Naive B cell (primary cell): ENCODE data around the gene DENR. TPM values are rescaled to one million over a fixed set of nuclear protein-coding genes. Genes with fewer than 3 reads are reported as not detected.
"Not testable (repeated sequence)": the region's sequence is repeated elsewhere in the genome, so short reads cannot be mapped to it uniquely, and the experiment has no call there.

ENCODE experiments used
- ATAC-seq, 2 donors: fragments of 150-1000 bp; cut with Tn5 transposase; 2 replicates each; pipeline ENCODE4 v1.10.0; 2021; ENCODE audit warnings: low read depth in 2 of 2, mild to moderate bottlenecking in 2 of 2, moderate library complexity in 2 of 2
- DNase-seq: peaks from one replicate; pipeline ENCODE4 v3.0.0; 2022
- H3K27ac Mint-ChIP-seq, 6 donors: one replicate each; pipeline ENCODE4 v1.8.0; 2020 to 2022; ENCODE audit warnings: mild to moderate bottlenecking in 6 of 6, mixed read lengths in 6 of 6, moderate library complexity in 5 of 6, inconsistent platforms in 2 of 6
- H3K27me3 Mint-ChIP-seq, 3 donors: one replicate each; pipeline ENCODE4 v1.8.0; 2021 to 2022; ENCODE audit warnings: mixed read lengths in 3 of 3, mild to moderate bottlenecking in 1 of 3
- H3K36me3 Mint-ChIP-seq, 2 donors: one replicate each; pipeline ENCODE4 v1.8.0; 2020 to 2022; ENCODE audit warnings: mixed read lengths in 2 of 2, inconsistent platforms in 1 of 2, mild to moderate bottlenecking in 1 of 2
- H3K4me1 Mint-ChIP-seq, 3 donors: one replicate each; pipeline ENCODE4 v1.8.0; 2020 to 2022; ENCODE audit warnings: mixed read lengths in 3 of 3, inconsistent platforms in 1 of 3, mild to moderate bottlenecking in 1 of 3, moderate library complexity in 1 of 3
- H3K4me3 Mint-ChIP-seq, 8 donors: one replicate each; pipeline ENCODE4 v1.8.0; 2020 to 2022; ENCODE audit warnings: mild to moderate bottlenecking in 8 of 8, mixed read lengths in 8 of 8, moderate library complexity in 8 of 8, inconsistent platforms in 2 of 8
- H3K9me3 Mint-ChIP-seq, 7 donors: one replicate each; pipeline ENCODE4 v1.8.0; 2020 to 2022; ENCODE audit warnings: mixed read lengths in 7 of 7, mild to moderate bottlenecking in 5 of 7, inconsistent platforms in 2 of 7, moderate library complexity in 1 of 7
- polyA plus RNA-seq, 6 donors: library from polyadenylated mRNA; unstranded; fragments of 300-500 nt; fragmentation: Illumina TruSeq; gene quantifications; one replicate each; pipeline ENCODE4 v1.2.3, GENCODE V29; 2021; ENCODE audit warnings: low read depth in 6 of 6

Gene DENR, protein sequence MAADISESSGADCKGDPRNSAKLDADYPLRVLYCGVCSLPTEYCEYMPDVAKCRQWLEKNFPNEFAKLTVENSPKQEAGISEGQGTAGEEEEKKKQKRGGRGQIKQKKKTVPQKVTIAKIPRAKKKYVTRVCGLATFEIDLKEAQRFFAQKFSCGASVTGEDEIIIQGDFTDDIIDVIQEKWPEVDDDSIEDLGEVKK
- polyA plus RNA-seq, result 100 to 1,000 TPM in 1 of 6 donors, 10 to 100 TPM in 5; 67.0 to 103 (median 79.7) TPM

DNA sequence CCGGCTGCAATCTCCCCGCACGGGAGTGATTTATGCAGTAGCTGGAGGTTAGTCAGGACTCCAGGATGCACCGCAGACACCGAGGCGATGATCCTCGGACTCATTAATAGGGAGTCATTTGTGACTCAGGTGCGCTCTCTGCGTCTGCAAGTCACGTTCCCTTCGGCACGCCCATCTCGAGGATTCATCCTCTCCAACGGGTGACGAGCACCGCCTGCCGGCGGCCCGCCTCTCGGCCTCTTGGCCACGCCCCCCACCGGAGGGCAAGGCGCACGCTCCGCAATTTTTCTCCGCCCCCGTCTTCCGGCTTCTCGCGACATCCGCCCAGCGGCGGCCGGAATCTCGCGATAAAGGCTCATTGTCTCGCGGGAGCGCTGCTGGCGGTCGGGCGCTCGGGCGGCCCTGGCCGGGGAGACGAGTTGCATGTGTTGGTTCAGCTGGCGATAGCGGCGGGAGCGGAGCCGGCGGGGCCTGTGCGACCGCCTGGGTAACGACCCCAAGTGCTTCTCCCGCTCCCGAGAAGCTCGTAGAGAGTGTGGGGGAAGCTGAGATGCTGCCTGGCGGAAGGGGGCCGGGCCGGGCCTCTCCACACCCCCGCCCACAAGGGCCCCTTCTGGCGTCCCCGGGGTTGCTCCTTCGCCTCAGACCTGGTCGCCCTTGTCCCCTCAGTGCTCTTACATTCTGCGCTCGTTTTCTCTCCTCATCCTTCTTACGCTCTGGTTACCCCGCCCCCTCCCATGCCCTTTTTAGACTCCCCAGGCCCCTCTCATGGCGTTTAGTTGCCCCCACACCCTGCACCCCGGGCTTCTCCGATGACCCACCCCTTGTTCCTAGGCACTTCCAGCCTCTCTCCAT, at the start of gene DENR:
DENR (plus strand) TSS at position 361 of the 855 bp plus-strand sequence. CDS start 878 bp downstream, outside the sequence.
- Mint-ChIP-seq H3K27ac (peak within 1 kb of the TSS; percentile 97 to 99 (median 97)), H3K27me3 (no peaks in the 10 kb centered on the region), H3K4me3 (peak within 1 kb of the TSS; percentile 91 to 99 (median 96)), H3K36me3 (peaks cover 17 to 40% of the 10 kb centered on the region in 2 donors), H3K4me1 (peaks cover 46 to 53% (median 50%) of the 10 kb centered on the region in 3 donors), H3K9me3 (no peaks in the 10 kb centered on the region)
- peak; percentile 84 to 88 for ATAC-seq
- DNase-seq, result peak; percentile 100

DNA sequence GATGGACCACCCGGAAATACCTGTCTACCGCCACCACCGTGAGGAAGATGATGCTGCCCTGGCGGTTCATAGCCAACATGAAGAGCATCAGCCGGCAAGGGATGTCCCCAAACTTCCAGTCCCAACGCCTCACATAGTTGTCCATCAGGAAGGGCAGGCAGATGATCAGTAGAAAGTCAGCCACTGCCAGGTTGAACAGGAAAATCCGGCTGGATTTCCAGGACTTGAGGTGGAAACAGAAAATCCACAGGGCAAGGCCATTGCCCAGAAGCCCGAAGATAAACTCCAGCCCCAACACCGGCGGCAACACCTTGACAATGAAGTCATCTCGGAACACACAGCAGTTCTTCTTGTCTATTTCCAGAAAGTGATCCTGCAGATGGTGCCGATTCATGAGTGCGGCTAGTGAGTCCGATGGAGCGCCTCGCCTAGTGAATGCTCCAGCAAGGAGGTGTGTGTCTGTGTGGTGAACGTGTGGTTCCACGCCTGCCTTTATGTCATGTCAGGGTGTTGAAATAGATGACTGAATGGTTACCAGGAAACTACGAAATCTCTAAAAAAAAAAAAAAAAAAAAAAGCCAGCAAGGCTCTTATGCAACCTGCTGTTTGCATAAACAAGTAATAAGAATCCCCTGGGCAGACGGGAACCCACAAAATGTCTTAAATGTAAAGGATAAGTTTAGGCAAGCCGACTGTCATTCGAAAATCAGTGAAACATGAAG, 49.6 kb upstream of the DENR start, which contains the start of gene HCAR2:
HCAR2 (minus strand) TSS at position 468 of the 722 bp plus-strand sequence; CDS start at position 394, 74 bp downstream.
- H3K36me3 Mint-ChIP-seq, H3K4me1 Mint-ChIP-seq, H3K9me3 Mint-ChIP-seq, ATAC-seq, DNase-seq, H3K27me3 Mint-ChIP-seq: not testable (repeated sequence)
- H3K27ac Mint-ChIP-seq, result peak within 1 kb of the TSS in 2 of 6 donors; percentile 74 to 87
- H3K4me3 Mint-ChIP-seq, result peak within 1 kb of the TSS in 1 of 8 donors; percentile 76

DNA sequence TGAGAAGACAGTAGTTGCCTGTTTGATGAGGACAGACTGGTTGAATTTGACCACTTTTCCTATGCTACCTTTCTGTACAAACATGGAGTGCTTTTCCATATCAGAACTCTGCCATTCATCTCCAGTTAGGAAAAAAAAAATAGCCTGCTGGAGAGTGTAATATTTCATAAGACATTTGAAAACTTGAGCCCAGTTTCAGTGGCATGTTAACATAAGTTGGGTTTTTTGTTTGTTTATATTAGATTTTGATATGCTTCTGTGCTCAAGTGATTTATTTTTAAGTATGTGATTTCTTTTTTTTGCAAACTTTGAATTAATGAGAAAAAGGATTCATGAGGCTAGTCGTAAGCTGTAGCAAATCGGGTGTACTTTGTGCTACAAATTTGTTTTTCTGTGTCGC, 48.8 kb upstream of the DENR start:
- peak overlapping the region in 1 of 6 donors; percentile 74 for H3K27ac Mint-ChIP-seq
- not testable (repeated sequence) for ATAC-seq, H3K36me3 Mint-ChIP-seq, DNase-seq, H3K27me3 Mint-ChIP-seq, H3K4me1 Mint-ChIP-seq, H3K9me3 Mint-ChIP-seq, H3K4me3 Mint-ChIP-seq

DNA sequence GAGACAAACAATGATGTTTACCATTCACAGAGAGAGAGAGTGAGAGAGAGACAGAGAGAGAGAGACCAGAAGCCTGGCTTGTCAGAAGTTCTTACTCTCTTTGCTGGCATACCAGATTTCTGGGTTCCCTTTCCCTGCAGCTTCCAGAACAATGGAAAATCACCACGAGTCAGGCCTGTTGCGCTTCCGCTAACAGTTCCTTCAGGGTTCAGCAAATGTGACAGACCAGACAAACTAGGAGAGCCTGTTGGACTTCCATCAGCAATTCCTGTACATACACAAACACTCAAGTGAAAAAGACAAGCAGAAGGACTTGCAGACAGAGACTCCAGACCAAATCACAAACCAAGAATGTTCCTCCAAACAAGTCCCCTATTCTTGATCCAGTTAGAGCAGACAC, 43.3 kb upstream of the DENR start:
- DNase-seq, H3K27me3 Mint-ChIP-seq, ATAC-seq, H3K4me3 Mint-ChIP-seq, H3K9me3 Mint-ChIP-seq, H3K27ac Mint-ChIP-seq, H3K4me1 Mint-ChIP-seq, H3K36me3 Mint-ChIP-seq: not testable (repeated sequence)

DNA sequence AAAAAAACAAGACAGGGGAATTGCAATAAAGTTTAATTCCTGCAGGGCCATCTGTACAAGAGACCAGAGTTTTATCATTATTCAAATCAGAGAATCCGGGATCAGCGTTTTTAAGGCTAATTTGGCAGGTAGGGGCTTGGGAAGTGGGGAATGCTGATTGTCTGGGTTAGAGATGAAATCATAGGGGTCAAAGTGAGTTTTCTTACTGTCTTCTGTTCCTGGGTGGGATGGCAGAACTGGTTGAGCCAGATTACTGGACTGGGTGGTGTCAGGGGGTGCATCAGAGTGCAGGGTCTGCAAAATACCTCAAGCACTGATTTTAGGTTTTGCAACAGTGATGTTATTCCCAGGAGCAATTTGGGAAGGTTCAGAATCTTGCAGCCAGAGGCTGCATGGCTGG, 42.3 kb upstream of the DENR start:
- not testable (repeated sequence) for H3K27me3 Mint-ChIP-seq, H3K36me3 Mint-ChIP-seq, H3K9me3 Mint-ChIP-seq, DNase-seq, H3K4me3 Mint-ChIP-seq, H3K4me1 Mint-ChIP-seq, H3K27ac Mint-ChIP-seq, ATAC-seq

DNA sequence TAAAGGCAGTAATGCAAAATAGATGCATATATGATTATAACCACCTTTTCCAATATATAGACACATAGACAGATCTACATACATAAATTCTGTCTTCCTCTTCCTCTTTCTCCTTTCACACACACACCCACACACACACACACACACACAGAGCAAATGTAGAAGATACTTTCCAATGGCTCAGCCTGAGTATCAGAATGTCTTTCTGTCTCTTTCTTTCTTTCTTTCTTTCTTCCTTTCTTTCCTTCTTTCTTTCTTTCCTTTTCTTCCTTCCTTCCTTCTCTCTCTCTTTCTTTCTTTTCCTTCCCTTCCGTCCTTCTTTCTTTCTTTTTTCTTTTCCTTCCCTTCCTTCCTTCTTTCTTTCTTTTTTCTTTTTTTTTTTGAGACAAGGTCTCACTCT, 41.4 kb upstream of the DENR start:
- H3K27ac Mint-ChIP-seq, result peak overlapping the region in 1 of 6 donors; percentile 24
- not testable (repeated sequence) for H3K36me3 Mint-ChIP-seq, H3K9me3 Mint-ChIP-seq, H3K27me3 Mint-ChIP-seq, H3K4me3 Mint-ChIP-seq, H3K4me1 Mint-ChIP-seq
- DNase-seq (peak; percentile 29), ATAC-seq (peak; percentile 56 to 65)

DNA sequence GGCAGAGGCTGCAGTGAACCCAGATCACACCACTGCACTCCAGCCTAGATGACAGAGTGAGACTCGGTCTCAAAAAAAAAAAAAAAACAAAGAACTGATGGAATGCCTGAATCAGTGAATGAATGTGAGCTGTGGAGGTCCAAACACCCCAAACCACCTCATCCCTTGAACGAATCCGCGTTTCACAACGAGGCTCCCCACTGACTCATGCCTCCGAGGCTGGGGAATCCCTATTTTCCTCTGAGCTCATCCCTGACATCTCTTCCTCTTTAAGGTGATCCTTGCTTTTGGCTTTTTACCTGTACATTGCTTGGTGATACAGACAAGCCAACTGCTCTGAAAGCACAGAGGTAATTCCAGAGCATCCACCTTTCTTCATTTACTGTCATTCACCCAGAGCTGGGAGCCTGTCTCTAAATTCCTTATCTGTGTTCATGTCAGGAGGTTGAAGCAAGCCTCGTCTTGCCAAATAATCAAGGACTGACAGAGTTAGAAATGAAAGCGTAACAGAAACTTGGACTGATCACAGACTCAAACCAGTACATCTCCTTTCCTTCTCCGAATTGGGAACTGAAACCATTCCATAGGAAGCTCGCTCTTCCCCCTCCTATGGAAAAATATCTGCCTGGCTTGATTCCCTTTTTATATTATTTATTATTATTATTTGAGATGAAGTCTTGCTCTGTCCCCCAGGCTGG, 39.0 kb upstream of the DENR start:
- not testable (repeated sequence) for H3K36me3 Mint-ChIP-seq, H3K27me3 Mint-ChIP-seq, H3K4me3 Mint-ChIP-seq, H3K9me3 Mint-ChIP-seq, H3K27ac Mint-ChIP-seq, DNase-seq, H3K4me1 Mint-ChIP-seq, ATAC-seq

DNA sequence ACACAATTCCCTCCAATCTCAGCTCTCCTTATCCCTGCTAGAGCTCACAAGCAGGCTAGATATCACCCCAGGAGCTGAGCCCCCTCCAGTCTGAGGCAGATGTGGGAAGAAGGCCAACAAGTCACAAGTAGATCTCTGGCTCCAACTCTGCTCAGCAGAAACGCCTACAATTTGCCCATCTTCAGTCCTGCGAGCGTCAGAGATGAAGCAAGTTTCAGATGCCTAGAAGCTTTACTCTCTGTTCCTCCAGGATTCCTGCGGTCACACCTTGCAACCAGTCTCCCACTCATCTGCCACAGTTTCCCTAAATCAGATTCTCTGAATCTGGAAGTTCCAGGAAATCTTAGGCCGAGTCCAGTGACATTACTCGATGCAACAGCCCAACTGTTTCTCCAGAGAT, 37.4 kb upstream of the DENR start:
- H3K4me3 Mint-ChIP-seq, H3K4me1 Mint-ChIP-seq, H3K27ac Mint-ChIP-seq, ATAC-seq, H3K36me3 Mint-ChIP-seq, H3K9me3 Mint-ChIP-seq, H3K27me3 Mint-ChIP-seq, DNase-seq: not testable (repeated sequence)

DNA sequence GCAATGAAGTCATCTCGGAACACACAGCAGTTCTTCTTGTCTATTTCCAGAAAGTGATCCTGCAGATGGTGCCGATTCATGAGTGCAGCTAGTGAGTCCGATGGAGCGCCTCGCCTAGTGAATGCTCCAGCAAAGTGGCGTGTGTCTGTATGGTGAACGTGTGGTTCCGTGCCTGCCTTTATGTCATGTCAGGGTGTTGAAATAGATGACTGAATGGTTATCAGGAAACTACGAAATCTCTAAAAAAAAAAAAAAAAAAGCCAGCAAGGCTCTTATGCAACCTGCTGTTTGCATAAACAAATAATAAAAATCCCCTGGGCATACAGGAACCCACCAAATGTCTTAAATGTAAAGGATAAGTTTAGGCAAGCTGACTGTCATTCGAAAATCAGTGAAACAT, 36.0 kb upstream of the DENR start, which contains the start of gene HCAR3:
HCAR3 (minus strand) TSS at position 154 of the 400 bp plus-strand sequence; CDS start at position 80, 74 bp downstream.
- H3K27ac Mint-ChIP-seq, result peak within 1 kb of the TSS in 1 of 6 donors; percentile 9
- not testable (repeated sequence) for H3K27me3 Mint-ChIP-seq, DNase-seq, H3K36me3 Mint-ChIP-seq, H3K9me3 Mint-ChIP-seq, H3K4me3 Mint-ChIP-seq, ATAC-seq, H3K4me1 Mint-ChIP-seq

DNA sequence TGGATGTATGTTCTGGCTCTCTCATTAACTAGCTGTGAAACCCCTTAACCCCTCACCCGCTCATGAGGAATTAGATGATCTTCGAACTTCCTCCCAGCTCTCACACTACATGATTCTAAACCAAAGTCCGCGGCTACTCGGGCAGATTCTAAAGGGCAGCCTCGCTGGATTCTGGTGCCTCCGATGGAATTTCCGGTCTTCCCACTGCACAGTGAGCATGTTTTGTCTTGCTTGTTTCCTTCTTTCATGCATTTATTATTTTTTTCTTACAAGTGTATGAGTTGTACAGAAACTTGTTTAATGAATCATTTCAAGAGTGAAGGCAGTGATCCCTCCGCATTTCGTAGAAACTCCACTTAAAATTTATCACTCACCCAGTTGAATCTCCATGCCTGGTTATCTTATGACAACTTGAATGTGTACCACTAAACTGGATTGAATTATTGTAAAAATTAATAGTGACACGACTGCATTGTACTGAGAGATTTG, 31.5 kb upstream of the DENR start:
- no peak for DNase-seq
- peaks cover 4 to 21% (median 14%) of the 10 kb centered on the region in 3 donors for H3K4me1 Mint-ChIP-seq
- H3K4me3 Mint-ChIP-seq, result no peak overlapping the region

DNA sequence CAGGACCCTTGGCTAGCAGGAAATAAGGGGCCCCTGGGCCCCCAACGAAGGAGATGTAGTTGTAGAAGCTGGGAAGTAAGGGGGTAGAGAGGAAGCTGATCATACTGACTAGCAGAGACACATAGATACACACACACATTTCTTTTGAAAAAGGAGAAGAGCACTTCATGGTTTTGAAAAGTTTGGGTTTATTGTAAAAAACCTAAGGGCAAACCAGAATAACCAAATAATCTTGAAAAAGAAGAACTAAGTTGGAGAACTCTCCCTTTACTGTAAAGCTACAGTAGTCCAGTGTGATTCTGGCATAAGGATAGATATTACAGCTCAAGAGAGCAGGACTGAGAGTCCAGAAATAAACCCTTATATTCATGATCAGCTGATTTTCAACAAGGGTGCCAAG, 30.2 kb upstream of the DENR start:
- peak overlapping the region in 1 of 6 donors; percentile 20 for H3K27ac Mint-ChIP-seq
- no peaks in the 10 kb centered on the region for H3K36me3 Mint-ChIP-seq
- H3K9me3 Mint-ChIP-seq, result no peaks in the 10 kb centered on the region
- no peaks in the 10 kb centered on the region for H3K27me3 Mint-ChIP-seq
- DNase-seq (no peak), ATAC-seq (no peak)
- peaks cover 7 to 27% (median 20%) of the 10 kb centered on the region in 3 donors for H3K4me1 Mint-ChIP-seq
- no peak overlapping the region for H3K4me3 Mint-ChIP-seq

More for the DNA sequence above, 31.5 kb upstream of the DENR start:
- no peak for ATAC-seq
- Mint-ChIP-seq H3K27ac (no peak overlapping the region), H3K9me3 (no peaks in the 10 kb centered on the region), H3K27me3 (no peaks in the 10 kb centered on the region), H3K36me3 (no peaks in the 10 kb centered on the region)

DNA sequence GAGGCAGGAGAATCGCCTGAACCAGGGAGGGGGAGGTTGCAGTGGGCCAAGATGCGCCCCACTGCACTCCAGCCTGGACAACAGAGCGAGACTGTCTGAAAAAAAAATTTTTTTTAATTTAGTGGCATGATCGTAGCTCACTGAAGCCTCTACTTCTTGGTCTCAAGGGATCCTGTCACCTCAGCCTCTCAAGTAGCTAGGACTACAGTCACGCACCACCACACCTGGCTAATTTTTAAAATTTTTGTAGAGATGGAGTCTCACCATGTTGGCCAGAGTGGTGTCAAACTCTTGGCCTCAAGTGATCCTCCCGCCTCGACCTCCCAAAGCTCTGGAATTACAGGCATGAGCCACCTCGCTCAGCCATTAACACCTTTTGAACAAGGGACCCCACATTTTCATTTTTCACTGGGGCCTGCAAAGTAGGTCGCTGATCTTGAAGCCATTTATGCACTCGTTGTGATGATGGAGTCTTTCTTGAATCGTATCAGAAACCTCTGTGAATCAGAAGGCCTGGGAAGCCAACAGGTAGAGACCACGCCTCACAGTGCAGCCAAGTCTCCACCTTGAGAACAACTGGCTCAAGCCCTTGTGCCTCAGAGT, 27.9 kb upstream of the DENR start:
- Mint-ChIP-seq H3K27ac (peak overlapping the region in 1 of 6 donors; percentile 76), H3K27me3 (no peaks in the 10 kb centered on the region), H3K4me3 (no peak overlapping the region), H3K4me1 (peaks cover 7 to 27% (median 20%) of the 10 kb centered on the region in 3 donors), H3K9me3 (no peaks in the 10 kb centered on the region), H3K36me3 (no peaks in the 10 kb centered on the region)
- DNase-seq (no peak), ATAC-seq (peak; percentile 74 to 86)
